ENCODE measurements around the gene CAMK1D.

The CAMK1D gene

DNA sequence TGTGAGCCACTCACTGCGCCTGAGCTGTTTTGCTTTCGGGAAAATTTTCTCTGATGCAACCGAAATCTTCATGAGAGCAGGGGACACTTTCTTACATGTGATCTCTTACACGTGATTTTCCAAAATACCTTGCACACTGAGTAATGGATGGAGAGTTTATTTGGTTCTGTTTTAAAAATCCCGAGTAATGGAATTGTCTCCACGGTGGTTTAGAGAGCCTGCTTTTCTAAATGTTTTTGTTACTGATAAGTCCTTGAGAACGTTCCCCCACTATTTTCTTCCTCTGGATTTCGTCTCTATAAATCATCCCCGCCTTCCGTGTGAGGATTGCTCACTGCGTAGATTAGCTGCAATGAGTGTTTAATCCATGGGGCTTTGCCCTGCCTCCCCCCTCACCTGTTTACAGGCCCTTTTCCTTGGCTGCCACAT lies 25.7 kb downstream of the CAMK1D start:
- no peak for DNase-seq (ENCODE audit: low spot score)

DNA sequence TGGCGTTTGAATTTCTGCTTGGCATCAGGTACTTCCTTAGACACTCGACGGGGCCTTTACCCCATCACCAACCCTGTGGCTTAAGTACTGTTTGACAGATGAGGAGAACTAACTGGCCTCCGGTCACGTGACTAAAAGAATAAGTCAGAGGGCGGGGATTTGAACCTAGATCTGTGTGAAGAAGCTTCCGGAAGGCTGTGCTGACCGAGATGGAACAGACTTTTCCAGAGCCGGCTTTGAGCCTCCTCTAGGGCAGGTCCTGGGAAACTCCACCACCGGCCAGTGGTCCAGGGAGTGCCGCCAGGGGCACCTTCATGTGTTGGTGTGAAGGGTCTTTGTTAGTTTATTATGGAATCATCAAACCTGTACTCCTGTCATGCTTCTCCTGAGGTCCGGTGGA lies 26.9 kb downstream of the CAMK1D start:
- DNase-seq (ENCODE audit: low spot score) = no peak

DNA sequence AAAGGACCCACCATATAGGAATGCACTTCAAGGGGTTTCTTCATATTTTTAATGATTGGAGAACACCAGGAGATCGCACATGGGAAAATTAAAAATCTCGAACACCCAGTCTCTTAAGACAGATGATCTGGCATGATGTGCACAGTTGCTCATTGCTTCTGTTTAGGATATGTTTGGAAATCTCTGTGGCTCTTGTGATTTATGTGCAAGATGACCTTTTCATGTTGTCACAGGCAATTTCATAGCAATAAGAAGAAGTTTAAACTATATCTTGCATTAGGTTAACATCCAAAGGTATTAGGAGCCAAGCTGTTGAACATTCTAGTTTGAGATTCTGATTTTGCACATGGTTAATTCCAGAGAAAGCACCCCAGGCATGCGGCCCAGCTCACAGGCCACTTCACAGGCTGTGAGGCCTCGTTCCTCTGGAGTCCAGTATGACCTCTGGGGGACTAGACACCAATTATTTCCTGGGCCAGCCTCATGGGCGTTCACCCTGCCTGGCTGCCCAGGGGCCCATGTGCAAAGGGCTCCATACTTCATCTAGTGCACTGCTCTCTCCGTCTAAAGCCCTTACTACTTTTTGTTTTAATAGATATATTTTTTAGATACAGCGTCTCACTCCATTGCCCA lies 28.4 kb downstream of the CAMK1D start:
- DNase-seq (ENCODE audit: low spot score) = no peak

DNA sequence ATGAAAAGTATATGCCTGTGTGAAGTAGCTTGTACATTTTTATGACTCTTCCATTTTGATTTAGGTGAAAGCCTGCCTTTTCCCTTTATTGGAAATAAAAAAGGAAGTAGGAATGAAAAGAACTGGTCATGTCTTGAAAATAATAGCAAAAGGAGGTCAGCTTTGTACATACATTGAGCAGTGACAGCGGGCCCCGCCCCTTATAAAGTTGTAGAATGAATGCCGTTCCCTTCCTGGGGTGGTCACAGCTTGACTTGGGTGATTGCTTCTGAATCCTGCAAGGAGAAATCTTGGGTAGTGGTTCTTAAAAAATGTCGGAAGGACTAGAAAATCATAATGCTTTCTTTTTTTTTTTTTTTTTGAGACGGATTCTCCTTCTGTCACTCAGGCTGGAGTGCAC lies 31.7 kb downstream of the CAMK1D start:
- DNase-seq (ENCODE audit: low spot score) = no peak

DNA sequence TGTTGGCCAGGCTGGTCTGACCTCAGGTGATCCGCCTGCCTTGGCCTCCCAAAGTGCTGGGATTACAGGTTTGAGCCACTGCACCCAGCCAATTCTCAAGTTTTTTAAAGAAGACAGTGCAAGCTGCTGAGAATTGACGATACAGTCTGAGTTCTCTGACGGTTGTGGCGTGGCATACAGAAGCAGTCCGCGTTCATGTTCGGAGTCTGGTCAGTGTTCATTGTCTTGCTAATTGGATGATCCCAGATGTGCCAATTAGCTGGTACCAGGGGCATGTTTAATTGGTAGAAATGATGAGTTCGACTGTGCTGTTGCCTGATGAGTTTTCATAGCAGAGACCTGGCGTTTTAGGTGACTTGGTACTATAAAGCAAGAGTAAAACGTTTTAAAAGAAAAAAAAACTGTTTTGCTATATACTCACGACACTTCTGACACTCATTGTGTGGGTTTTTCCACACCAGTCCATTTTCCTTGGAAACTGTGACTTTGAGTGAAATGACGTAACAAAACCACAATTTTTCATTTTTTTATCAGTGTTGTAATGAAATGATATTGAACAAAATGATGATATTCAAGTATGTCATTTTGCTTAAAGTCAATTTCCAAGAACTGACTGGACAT lies 32.3 kb downstream of the CAMK1D start:
- DNase-seq (ENCODE audit: low spot score) = no peak

DNA sequence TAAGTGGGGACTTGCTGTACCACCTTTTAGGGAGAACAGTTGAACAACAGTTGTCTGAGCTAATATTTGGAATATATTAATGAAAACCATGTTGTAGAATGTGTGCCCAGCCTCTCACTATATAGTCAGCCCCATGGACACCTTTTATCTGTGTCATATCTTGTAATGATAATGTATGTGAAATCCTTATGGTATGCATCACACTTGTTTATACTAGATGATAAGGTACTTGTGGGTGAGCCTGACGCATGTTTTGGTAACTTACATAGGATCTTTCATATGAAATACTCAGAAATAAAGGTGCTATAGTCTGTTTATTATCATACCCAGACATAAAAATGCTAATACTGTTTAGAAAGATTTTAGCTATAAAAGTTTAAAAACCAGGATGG lies 32.8 kb downstream of the CAMK1D start:
- DNase-seq (ENCODE audit: low spot score) = no peak

DNA sequence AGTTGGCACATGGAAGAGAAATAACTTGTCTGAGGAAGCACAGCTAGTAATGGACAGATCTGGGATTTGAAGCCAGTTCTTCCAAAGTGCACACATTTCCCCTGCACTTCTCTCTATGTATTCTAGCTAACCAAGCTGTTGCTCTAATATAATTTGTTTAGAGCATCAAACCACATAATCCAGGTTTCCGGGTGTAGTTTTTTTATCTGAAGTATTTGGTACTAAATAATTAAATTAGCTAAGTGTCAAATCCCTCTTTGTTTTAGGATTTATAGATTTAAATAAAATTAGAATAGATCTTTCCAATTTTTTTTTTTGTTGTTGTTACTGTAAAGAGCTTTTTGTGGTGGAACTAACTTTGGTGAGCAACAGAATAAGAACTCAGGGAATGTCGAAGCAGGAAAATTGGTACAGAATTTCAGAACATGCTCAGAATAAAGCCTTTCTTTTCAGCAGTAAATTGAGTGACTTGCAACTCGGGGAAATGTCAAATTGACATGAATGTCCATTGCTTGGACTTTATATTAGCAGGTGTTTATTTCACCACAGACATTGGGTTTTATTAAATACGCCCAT lies 33.7 kb downstream of the CAMK1D start:
- no peak for DNase-seq (ENCODE audit: low spot score)

DNA sequence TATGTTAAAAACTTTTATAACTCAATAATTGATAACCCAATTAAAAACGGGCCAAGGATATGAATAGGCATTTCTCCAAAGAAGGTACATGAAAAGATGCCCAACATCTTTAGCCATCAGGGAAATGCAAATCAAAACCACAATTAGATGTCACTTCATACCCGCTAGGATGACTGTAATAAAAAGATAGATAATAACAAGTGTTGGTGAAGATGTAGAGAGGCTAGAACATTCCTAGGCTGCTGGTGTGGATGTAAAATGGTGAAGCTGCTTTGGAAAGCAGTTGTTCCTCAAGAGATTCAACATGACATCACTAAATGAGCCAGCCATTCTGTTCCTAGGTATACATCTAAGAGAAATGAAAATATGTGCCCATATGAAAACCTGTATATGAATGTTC lies 35.6 kb downstream of the CAMK1D start:
- no peak for DNase-seq (ENCODE audit: low spot score)

DNA sequence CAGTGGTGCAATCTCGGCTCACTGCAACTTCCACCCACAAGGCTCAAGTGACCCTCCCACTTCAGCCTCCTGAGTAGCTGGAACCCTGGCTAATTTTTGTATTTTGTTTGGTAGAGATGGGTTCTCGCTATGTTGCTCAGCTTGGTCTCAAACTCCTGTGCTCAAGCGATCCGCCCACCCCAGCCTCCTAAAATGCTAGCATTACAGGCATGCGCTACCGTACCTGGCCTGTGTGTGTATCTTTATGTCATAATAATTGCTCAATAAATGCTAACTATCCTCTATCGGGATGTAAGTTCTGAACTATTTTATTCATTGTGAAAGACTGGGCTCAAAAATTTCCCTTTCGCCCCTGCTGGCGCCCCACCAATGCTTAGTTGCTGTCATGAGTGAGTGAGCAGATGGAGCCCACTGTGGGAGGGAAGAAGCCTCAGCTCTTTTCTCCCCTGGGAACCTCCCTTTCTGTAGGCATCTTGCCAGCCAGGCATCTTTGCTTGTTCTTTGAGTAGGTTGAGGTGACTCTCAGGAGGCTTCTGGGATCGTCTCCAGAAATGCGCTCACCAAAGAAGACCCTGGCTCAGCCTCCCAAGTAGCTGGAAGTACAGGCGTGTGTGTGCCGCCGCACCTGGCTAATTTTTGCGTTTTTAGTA lies 38.3 kb downstream of the CAMK1D start:
- DNase-seq (ENCODE audit: low spot score) = no peak

DNA sequence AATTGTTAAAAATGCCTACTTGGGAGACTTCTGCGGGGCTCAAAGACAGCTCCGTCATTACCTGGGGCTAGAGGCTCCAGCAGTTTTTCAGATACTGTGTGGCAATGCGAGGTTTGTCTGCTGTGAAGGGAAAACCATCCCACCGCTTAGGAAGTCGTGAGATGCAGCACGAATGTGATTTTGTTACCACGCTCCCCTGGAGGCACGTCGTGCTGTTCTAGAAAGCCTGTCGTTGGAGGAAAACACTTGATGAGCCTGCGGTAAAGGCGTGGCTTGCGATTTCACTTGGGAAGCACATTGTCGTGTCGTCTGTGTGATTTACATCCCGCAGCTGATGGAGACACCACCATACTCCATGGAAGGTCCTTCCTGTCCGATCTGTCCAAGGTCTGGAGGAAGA lies 39.3 kb downstream of the CAMK1D start:
- no peak for DNase-seq (ENCODE audit: low spot score)

DNA sequence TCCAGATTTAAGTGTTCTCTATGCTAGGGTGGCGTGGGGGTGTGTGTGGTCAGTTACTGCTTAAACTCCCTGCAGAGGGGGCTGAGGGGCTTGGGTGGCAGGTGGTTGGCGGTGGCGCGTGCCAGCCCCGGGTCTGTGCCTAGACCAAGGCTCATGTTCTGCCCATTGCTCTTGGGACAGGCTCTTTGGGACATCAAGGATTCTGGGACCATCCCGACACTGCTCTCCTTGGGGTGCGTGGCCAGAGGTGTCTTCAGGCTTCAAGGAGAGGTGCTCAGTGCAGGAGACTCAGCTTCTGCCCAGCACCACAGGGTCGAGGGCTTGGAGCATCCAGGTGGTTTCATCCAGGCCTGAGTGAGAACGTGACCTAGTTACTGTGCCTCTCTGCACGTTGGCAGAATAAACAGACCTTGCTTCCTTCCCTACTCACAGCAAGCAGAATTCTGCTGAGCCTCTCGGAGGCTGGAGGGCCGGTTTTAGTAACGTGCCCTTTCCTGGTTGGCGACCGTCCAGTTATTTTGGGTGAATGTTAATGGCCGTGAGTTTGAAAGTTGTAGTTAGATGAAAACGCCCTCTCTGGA lies 39.9 kb downstream of the CAMK1D start:
- DNase-seq (ENCODE audit: low spot score) = no peak

DNA sequence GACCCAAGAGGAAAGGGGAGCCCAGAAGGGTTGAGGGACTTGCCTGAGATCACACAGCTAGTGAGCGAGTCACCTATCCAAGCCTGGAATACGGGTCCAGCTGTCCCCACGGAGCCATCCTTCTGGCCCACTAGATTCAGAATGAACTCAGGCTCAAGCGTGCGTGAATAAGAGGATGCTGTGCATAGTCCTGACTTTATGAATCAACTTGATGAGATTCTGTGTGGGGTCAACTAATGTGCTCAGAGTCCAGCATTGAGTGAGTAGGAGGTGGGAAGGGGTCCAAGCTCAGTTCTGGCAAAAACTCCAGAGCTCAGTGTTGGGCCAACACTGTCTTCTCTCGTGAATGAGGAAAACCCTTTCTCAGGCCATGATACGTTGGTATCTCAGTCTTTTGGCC lies 41.4 kb downstream of the CAMK1D start:
- no peak for DNase-seq (ENCODE audit: low spot score)

DNA sequence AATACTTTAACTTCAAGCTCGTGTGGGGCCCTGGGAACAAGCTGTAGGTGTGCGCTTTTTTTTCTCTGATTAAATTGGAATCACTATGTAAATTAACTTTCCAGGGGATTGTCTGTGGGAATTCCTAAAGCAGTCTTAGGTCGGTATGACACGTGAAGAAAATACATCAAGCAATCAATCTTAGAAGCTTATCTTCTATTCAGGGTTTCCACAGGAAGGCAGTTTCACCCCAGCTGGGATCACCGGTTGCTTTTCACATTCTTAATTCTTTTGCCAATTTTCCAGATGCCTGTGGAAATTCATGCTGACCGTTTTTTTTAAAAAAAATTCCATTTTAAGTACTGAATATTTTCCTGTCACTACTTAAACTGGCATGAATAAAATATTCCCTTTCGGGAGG lies 41.9 kb downstream of the CAMK1D start:
- no peak for DNase-seq (ENCODE audit: low spot score)

DNA sequence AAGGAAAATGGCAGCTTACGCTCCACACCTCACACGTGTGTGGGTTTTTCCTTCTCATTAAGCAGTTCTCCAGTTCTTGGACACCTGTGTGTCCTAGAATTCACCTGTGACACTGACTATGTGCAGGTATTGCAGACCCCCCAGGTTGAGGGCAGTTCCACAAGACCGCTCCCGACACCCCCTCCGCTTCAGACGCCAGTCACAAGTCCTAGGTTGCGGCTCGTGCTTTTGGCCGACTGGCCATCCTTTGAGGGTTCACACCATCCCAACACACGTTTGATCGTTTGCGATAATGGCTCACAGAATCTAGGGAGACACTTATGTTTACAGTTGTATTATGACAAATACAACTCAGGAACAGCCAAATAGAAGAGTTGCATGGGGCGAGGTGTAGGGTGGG lies 44.5 kb downstream of the CAMK1D start:
- no peak for DNase-seq (ENCODE audit: low spot score)

DNA sequence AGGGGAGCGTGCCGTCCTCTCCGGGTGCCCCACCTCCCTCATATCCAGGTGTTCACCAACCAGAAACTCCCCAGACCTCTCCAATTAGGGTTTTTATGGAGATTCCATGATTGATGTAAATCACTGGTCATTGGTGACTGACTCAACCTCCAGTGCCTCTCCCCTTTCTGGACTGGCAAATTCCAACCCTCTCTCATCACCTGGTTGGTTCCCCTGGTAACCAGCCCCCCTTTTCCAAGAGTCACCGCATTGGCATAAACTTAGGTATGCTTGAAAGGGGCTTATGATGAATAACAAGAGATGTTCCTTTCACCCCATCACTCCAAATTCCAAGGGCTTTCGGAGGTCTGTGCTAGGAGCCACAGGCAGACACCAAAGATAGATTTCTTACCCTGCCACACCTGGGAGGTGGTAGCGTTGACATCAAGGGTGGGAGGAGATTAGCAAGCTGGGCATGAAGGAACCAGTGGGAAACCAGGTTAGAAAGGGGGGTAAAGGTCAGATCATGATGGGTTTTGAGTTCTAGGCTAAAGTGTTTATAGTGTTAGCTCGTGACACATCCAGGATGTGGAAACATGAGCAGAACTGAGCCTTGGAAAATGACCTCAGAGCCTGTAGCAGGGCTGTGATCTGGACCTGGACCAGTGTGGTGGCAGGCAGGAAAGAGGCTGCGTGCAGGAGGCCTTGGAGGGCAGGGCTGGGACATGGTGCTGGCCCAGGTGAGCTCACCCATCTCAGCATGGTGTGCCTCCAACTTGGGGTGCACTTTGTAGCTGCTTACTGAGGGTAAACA lies 45.1 kb downstream of the CAMK1D start:
- peak; percentile 50 for DNase-seq (ENCODE audit: low spot score)

DNA sequence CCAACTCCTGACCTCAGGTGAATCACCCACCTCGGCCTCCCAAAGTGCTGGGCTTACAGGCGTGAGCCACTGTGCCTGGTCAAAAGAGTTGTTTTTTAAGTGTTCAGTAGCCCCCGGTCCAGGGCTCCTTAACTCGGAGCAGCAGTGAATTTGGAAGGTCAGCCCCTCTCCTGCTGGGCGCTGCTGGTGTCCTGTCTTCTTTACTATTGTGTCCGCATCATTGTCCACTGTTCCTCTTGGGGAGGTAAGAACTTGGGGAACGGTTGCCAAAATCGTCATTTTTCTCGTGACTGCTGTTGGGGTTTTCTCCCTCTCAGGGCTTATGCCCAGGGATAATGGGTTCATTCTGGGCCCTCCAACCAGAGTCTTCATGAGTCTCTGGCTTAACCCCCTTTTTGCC lies 46.7 kb downstream of the CAMK1D start:
- DNase-seq (ENCODE audit: low spot score) = no peak

DNA sequence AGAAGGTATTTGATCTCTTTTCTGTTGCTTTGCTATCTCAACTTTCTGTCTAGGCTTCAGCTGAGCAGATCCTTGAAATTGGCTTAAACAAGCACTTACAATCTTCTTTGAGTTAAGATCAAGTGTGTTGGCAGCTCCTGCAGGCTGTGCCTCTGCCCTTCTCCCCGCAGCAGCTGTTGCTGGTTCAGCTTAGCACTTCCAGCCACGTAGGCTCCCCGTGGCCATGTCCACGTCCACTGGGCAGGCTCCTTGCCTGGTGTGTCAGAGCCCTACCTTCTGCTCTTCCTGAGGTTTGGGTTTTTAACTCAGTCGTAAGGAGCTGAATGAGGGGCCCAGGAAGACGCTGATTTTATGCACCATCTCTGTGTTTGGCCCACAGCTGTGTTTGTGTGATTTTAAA lies 47.2 kb downstream of the CAMK1D start:
- no peak for DNase-seq (ENCODE audit: low spot score)

DNA sequence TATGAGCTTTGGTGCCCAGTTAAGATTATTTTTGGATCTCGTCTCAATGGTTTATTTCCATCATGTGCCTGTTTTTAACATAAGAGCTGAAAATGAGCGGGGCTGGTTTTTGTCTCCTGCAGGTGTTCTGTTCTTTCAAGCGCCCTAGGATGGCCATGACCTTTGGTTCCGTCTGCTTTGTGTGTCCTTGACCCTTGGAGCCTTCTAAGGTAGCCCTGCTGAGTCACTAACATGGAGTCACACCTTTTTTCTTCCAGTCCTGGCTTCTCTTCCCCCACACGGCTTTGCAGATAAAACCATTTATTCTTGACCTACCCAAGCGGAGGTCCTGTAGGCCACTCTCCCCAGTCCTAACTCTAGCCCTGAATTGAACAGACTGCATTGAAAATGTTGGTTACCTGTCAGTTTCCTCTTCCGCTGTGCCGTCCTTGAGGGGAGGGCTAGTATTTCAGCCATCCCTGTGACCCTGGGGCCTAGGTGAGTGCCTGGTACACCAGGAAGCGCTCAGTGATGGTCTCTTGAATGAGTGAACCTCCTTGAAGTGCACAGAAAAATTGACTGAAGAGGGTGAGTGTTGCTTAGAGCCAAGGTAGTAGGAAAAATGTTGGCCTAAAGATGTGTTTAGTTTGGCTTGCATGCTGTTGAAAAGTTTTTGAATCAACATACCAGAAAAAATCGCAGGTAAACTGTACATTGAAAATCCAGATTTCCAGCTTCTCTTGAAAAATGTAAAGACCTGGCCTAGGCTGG lies 48.0 kb downstream of the CAMK1D start:
- DNase-seq (ENCODE audit: low spot score) = no peak

DNA sequence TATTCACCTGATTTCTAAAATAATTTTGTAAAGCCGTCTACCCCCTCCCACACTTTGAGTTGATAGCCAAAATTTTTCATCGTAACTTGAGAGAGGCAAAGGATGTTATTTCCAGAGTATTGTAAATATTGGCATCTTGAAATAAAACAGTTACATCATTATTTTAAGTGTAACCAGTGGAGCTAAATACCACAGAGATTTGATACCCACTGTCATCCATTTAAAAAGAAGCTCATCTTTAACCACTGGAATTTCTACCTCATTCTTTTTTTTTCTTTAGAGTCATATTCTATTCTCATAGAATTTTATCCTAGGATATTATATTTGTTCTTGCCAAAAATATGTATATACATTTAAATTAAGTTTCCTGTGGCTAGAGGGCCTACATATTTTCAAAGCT lies 48.6 kb downstream of the CAMK1D start:
- DNase-seq (ENCODE audit: low spot score) = no peak

DNA sequence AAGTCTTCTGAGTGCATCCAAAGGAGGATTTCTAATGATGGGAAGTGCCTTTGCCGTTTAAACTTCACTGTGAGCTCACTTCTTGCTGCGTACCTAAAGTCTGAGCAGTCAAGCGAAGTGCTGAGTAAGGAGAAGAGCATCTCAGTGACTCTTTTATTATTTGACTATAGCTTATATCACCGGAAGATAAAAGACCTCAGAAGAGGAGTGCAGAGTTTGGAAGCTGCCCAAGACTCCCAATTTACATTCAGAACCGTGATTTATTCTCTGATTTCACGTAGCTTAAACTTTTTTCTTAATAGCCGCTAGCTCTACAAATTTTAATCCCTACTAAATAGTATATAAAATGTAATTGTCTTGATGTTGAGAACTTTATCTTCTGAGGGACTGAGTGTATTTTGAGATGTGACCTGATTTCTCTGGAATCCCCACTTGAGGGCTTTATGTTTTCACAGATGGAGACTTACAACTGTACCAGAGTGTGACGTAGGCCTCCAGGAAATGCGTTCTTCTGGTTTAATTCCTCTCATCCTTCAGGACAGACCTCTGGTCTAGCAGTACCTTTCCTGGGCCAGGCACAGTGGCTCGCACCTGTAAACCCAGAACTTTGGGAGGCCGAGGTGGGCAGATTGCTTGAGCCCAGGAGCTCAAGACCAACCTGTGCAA lies 51.1 kb downstream of the CAMK1D start:
- no peak for DNase-seq (ENCODE audit: low spot score)

DNA sequence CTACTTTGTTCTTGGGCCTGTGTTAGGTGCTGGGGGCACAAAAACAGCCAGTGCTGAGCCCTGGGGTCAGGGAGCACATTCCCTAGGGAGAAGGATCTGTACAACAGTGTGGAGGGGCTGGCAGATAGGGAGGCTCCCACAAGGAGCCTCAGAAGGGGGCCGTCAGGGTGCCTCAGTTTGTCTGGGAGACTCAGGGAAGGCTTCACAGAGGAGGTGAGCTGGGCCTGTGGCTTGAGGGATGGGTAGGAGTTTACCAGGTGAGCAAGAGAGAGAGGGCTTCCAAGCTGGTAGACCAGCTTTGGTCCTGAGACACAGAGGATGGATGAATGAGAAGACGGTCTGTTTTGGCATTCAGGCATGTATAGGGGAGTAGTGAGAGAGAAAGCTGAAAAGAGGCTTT lies 52.1 kb downstream of the CAMK1D start:
- no peak for DNase-seq (ENCODE audit: low spot score)
